ENCODE results near the gene CC2D2A. TPM values are rescaled to one million over a fixed set of nuclear protein-coding genes. Genes with fewer than 3 reads are reported as not detected.

Gene CC2D2A
- total RNA-seq, 1 donor from 2014 or later = 33.1 TPM

DNA sequence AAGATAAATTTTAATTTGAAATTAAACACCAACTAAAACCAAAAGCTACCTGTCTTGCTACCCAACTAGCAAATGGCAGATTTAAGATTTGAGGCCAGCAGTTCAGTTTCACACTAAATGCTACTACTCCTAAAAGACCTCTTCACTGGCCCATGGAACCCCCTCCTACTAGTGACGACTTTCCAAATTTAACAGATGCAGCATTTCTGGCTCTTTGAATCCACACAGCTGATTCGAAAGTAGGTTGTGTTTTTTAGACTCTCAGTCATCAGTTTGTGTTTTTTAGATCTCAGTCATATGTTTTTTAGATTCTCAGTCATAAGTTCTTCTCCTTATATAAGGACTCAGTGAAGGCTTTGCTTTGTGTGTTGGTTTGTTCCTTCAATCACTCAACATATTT is 11.1 kb upstream of the CC2D2A start:
- H3K27ac ChIP-seq = no peak overlapping the region
- peaks cover 26% of the 10 kb centered on the region for H3K4me1 ChIP-seq
- H3K9me3 ChIP-seq = no peaks in the 10 kb centered on the region
- no peaks in the 10 kb centered on the region for H3K36me3 ChIP-seq
- intact Hi-C loops (cut with DNase I) = loop anchor here (2.0 kb wide), 1 partner anchor 226 kb away; no protein-coding TSS in a partner anchor
- no peaks in the 10 kb centered on the region for H3K27me3 ChIP-seq
- DNase-seq (ENCODE audit: extremely low spot score in 2 of 2) = no peak
- TF ChIP-seq POLR2AphosphoS5 (IDR thresholded peaks at IDR 0.05; ENCODE audit: insufficient read depth in 1 of 2, low read depth in 1 of 2) (no peak), POLR2A (IDR thresholded peaks at IDR 0.05) (no peak)
- TF ChIP-seq, protein P1, sequence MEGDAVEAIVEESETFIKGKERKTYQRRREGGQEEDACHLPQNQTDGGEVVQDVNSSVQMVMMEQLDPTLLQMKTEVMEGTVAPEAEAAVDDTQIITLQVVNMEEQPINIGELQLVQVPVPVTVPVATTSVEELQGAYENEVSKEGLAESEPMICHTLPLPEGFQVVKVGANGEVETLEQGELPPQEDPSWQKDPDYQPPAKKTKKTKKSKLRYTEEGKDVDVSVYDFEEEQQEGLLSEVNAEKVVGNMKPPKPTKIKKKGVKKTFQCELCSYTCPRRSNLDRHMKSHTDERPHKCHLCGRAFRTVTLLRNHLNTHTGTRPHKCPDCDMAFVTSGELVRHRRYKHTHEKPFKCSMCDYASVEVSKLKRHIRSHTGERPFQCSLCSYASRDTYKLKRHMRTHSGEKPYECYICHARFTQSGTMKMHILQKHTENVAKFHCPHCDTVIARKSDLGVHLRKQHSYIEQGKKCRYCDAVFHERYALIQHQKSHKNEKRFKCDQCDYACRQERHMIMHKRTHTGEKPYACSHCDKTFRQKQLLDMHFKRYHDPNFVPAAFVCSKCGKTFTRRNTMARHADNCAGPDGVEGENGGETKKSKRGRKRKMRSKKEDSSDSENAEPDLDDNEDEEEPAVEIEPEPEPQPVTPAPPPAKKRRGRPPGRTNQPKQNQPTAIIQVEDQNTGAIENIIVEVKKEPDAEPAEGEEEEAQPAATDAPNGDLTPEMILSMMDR (IDR thresholded peaks at IDR 0.05) = no peak
- H3K4me3 ChIP-seq = no peak overlapping the region

DNA sequence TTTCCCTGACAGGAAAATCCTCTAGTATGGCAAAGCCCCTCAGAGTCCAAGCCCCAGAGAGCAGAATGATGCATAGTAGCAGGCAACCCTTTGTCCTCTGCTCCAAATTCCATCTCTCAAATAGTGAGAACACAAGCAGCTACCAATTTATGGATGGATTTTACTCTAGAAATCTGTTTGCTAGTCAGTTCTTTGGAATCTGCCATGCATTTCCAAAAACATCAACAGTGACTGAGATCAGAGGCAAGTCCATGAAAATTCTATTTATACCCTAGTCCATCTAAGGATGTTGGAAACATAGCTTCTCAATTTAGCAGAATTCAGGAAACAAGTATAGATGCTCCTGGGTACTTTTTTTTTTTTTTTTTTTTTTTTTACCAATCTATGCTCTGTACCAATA is 10.0 kb upstream of the CC2D2A start:
- H3K9me3 ChIP-seq = no peaks in the 10 kb centered on the region
- DNase-seq (ENCODE audit: extremely low spot score in 2 of 2) = no peak
- H3K27me3 ChIP-seq = no peaks in the 10 kb centered on the region
- no peak overlapping the region for H3K4me3 ChIP-seq
- peak overlapping the region; percentile 48 for H3K27ac ChIP-seq
- H3K4me1 ChIP-seq = peaks cover 26% of the 10 kb centered on the region
- TF ChIP-seq, protein P1 (IDR thresholded peaks at IDR 0.05) = no peak
- no peak for TF ChIP-seq POLR2AphosphoS5 (IDR thresholded peaks at IDR 0.05; ENCODE audit: insufficient read depth in 1 of 2, low read depth in 1 of 2)
- TF ChIP-seq POLR2A (IDR thresholded peaks at IDR 0.05) = no peak
- intact Hi-C loops (cut with DNase I) = loop anchor here (2.0 kb wide), 1 partner anchor 227 kb away; no protein-coding TSS in a partner anchor
- H3K36me3 ChIP-seq = no peaks in the 10 kb centered on the region

DNA sequence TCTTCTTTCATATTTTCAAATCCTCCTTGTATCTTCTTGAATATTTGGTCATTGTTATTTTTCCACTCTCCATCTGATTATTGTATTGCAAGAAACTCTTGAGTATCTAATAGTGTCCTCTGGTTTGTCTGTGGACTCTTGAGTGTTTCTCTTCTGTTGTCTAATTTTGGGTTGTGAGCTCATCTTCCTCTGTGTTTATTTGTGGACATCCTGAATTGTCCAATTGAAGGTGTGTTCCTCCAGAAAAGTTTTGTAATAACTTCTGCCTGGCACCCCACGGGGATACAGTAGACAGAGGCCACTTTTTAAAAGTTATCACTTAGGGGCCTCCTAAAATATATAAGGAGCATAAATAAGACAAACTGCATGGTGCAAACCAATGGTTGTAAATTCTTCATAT is 3.1 kb upstream of the CC2D2A start:
- peaks cover 23% of the 10 kb centered on the region for H3K4me1 ChIP-seq
- no peaks in the 10 kb centered on the region for H3K27me3 ChIP-seq
- no peak for DNase-seq (ENCODE audit: extremely low spot score in 2 of 2)
- no peak overlapping the region for H3K27ac ChIP-seq
- H3K36me3 ChIP-seq = no peaks in the 10 kb centered on the region
- TF ChIP-seq POLR2A (IDR thresholded peaks at IDR 0.05) = no peak
- no peak for TF ChIP-seq POLR2AphosphoS5 (IDR thresholded peaks at IDR 0.05; ENCODE audit: insufficient read depth in 1 of 2, low read depth in 1 of 2)
- no peak overlapping the region for H3K4me3 ChIP-seq
- no peaks in the 10 kb centered on the region for H3K9me3 ChIP-seq
- intact Hi-C loops (cut with DNase I) = no loop called here

DNA sequence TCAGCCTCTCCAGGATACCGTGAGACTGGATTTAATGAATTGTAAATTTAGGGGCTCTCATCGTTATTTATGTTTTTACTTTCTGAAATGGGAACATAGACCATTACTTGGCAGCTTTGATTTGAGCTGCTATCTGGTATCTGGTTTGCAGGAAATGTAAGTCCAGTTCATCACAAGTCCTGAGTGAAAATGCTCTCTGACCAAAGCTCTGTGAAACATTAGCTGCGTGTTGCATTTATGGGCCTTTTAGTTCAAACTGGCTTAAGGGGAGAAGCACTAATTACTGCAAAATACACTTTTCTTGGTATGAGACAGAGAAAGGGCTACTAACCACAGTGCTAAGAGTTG is 420 bp downstream of the CC2D2A start:
- H3K36me3 ChIP-seq = no peaks in the 10 kb centered on the region
- H3K27ac ChIP-seq = peak overlapping the region; percentile 42
- no peaks in the 10 kb centered on the region for H3K9me3 ChIP-seq
- DNase-seq (ENCODE audit: extremely low spot score in 2 of 2) = no peak
- H3K4me1 ChIP-seq = peaks cover 28% of the 10 kb centered on the region
- peak overlapping the region; percentile 43 to 51 for H3K4me3 ChIP-seq
- intact Hi-C loops (cut with DNase I) = loop anchor here (10.0 kb wide), 1 partner anchor 185 kb away; the partner anchor contains the start of gene FBXL5
- TF ChIP-seq POLR2AphosphoS5 (IDR thresholded peaks at IDR 0.05; ENCODE audit: insufficient read depth in 1 of 2, low read depth in 1 of 2) (no peak), POLR2A (IDR thresholded peaks at IDR 0.05) (no peak)
- TF ChIP-seq, protein P1 (IDR thresholded peaks at IDR 0.05) = no peak
- no peaks in the 10 kb centered on the region for H3K27me3 ChIP-seq

DNA sequence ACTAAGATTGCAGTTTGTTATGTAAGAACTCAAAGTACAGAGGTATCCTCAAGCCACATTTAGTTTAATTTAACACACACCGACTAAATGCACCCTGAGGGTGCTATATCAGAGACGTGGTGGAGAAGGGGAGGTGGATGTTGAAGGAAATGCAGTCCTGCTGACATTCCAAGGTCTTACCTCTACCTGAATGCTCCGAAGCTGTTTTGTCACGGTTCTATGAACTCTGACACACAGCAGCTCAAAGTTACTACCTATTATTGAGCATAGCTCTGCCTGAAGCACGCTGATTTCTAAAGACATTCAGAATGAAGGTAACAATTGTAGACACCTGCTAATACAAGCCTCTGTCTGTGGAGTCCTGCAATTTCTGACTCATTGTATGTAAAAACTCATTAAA is 6.7 kb downstream of the CC2D2A start:
- no peak overlapping the region for H3K27ac ChIP-seq
- intact Hi-C loops (cut with DNase I) = loop anchor here (10.0 kb wide), 1 partner anchor 178 kb away; the partner anchor contains the start of gene FBXL5
- TF ChIP-seq, protein P1 (IDR thresholded peaks at IDR 0.05) = no peak
- TF ChIP-seq POLR2AphosphoS5 (IDR thresholded peaks at IDR 0.05; ENCODE audit: insufficient read depth in 1 of 2, low read depth in 1 of 2) (no peak), POLR2A (IDR thresholded peaks at IDR 0.05) (no peak)

More for the DNA sequence above, 6.7 kb downstream of the CC2D2A start:
- Histone ChIP-seq H3K27me3 (no peaks in the 10 kb centered on the region), H3K4me1 (peaks cover 20% of the 10 kb centered on the region), H3K4me3 (no peak overlapping the region), H3K9me3 (no peaks in the 10 kb centered on the region), H3K36me3 (no peaks in the 10 kb centered on the region)
- no peak for DNase-seq (ENCODE audit: extremely low spot score in 2 of 2)

Data from vagina (tissue), 2 donors.